Measurements from ENCODE around the gene CCDC70. TPM values are rescaled to one million over a fixed set of nuclear protein-coding genes. Genes with fewer than 3 reads are reported as not detected.

CCDC70 gene
- total RNA-seq, 1 donor from 2014 or later = not detected

GRCh38 chr13:51856998-51857397 is 4.8 kb upstream of the CCDC70 start:
- no peak for DNase-seq (ENCODE audit: low read depth in 2 of 2)

GRCh38 chr13:51858433-51859247 is 3.1 kb upstream of the CCDC70 start:
- no peak for DNase-seq (ENCODE audit: low read depth in 2 of 2)

GRCh38 chr13:51862957-51863356 is 1.2 kb downstream of the CCDC70 start:
- no peak for DNase-seq (ENCODE audit: low read depth in 2 of 2)

GRCh38 chr13:51865838-51866237 is 4.1 kb downstream of the CCDC70 start:
- no peak for DNase-seq (ENCODE audit: low read depth in 2 of 2)

- DNase-seq (ENCODE audit: low read depth in 2 of 2) = no peak
Measured at GRCh38 chr13:51867062-51867461, 5.3 kb downstream of the CCDC70 start.

GRCh38 chr13:51869916-51870315 is 8.1 kb downstream of the CCDC70 start:
- DNase-seq (ENCODE audit: low read depth in 2 of 2) = no peak

GRCh38 chr13:51870616-51871015 is 8.8 kb downstream of the CCDC70 start:
- DNase-seq (ENCODE audit: low read depth in 2 of 2) = no peak

- DNase-seq (ENCODE audit: low read depth in 2 of 2) = no peak
Measured at GRCh38 chr13:51873117-51873798, 11.5 kb downstream of the CCDC70 start.

- no peak for DNase-seq (ENCODE audit: low read depth in 2 of 2)
Measured at GRCh38 chr13:51873837-51874236, 12.1 kb downstream of the CCDC70 start.

GRCh38 chr13:51874651-51875050 is 12.9 kb downstream of the CCDC70 start:
- no peak for DNase-seq (ENCODE audit: low read depth in 2 of 2)

GRCh38 chr13:51879133-51879532 is 17.4 kb downstream of the CCDC70 start:
- no peak for DNase-seq (ENCODE audit: low read depth in 2 of 2)

GRCh38 chr13:51881296-51881695 is 19.5 kb downstream of the CCDC70 start:
- DNase-seq (ENCODE audit: low read depth in 2 of 2) = no peak

- DNase-seq (ENCODE audit: low read depth in 2 of 2) = no peak
Measured at GRCh38 chr13:51882570-51883225, 20.9 kb downstream of the CCDC70 start.

GRCh38 chr13:51883226-51883600 is 21.4 kb downstream of the CCDC70 start:
- DNase-seq (ENCODE audit: low read depth in 2 of 2) = no peak

- no peak for DNase-seq (ENCODE audit: low read depth in 2 of 2)
Measured at GRCh38 chr13:51885651-51886050, 23.9 kb downstream of the CCDC70 start.

- no peak for DNase-seq (ENCODE audit: low read depth in 2 of 2)
Measured at GRCh38 chr13:51887468-51887867, 25.7 kb downstream of the CCDC70 start.

GRCh38 chr13:51892657-51893056 is 30.9 kb downstream of the CCDC70 start:
- no peak for DNase-seq (ENCODE audit: low read depth in 2 of 2)

- no peak for DNase-seq (ENCODE audit: low read depth in 2 of 2)
Measured at GRCh38 chr13:51894239-51894638, 32.5 kb downstream of the CCDC70 start.

- DNase-seq (ENCODE audit: low read depth in 2 of 2) = peak; percentile 36 to 66
Measured at GRCh38 chr13:51895906-51896888, 34.4 kb downstream of the CCDC70 start.

- DNase-seq (ENCODE audit: low read depth in 2 of 2) = no peak
Measured at GRCh38 chr13:51900471-51900870, 38.7 kb downstream of the CCDC70 start.

GRCh38 chr13:51902776-51903175 is 41.0 kb downstream of the CCDC70 start:
- DNase-seq (ENCODE audit: low read depth in 2 of 2) = no peak
